GM12865 (cell line): ENCODE measurements around the gene MRPL46.

Experiments used
- DNase-seq: peaks from one replicate; pipeline ENCODE4 v3.0.0; 2010; ENCODE audit warnings: low read depth
- H3K4me3 ChIP-seq: 2 replicates; pipeline ENCODE4 v1.5.1; 2011; ENCODE audit warnings: mild to moderate bottlenecking, low read depth, low read length, control low read depth
- CTCF ChIP-seq: IDR thresholded peaks from 2 replicates; pipeline ENCODE4 v1.5.1; 2011; ENCODE audit warnings: low read length, control low read depth, low read depth, inconsistent platforms; ENCODE audit not compliant: insufficient read depth; ENCODE audit errors: missing control alignments

MRPL46 gene

GRCh38 chr15:88509321-88509720, 42.1 kb upstream of the MRPL46 start:
- DNase-seq: no peak
- TF ChIP-seq CTCF: no peak
- no peak overlapping the region for H3K4me3 ChIP-seq

GRCh38 chr15:88506628-88507027, 39.4 kb upstream of the MRPL46 start:
- no peak for TF ChIP-seq CTCF
- no peak for DNase-seq
- no peak overlapping the region for H3K4me3 ChIP-seq

- no peak overlapping the region for H3K4me3 ChIP-seq
- DNase-seq: no peak
- no peak for TF ChIP-seq CTCF
These were observed 38.5 kb upstream of the MRPL46 start for GRCh38 chr15:88505721-88506120.

- no peak overlapping the region for H3K4me3 ChIP-seq
- TF ChIP-seq CTCF: no peak
These were observed 37.3 kb upstream of the MRPL46 start for GRCh38 chr15:88504445-88504844.

GRCh38 chr15:88498996-88499395, 31.8 kb upstream of the MRPL46 start:
- H3K4me3 ChIP-seq: no peak overlapping the region
- TF ChIP-seq CTCF: no peak
- no peak for DNase-seq

More at GRCh38 chr15:88504445-88504844, 37.3 kb upstream of the MRPL46 start:
- DNase-seq: no peak

- no peak overlapping the region for H3K4me3 ChIP-seq
- TF ChIP-seq CTCF: no peak
- DNase-seq: no peak
These were observed 30.0 kb upstream of the MRPL46 start for GRCh38 chr15:88497109-88497765.

- DNase-seq: no peak
- H3K4me3 ChIP-seq: no peak overlapping the region
- TF ChIP-seq CTCF: no peak
These were observed 26.7 kb upstream of the MRPL46 start for GRCh38 chr15:88493844-88494243.
